Activated effector memory CD4-positive, alpha-beta T cell treated with Interleukin-2 at 50 U/mL for 16 hours (primary cell): ENCODE data around the gene ANO6.
"Not testable (repeated sequence)": the region's sequence is repeated elsewhere in the genome, so short reads cannot be mapped to it uniquely, and the experiment has no call there.

Source experiments
- DNase-seq: peaks from one replicate; pipeline ENCODE4 v3.0.0-alpha.2; 2020

ANO6 gene

GRCh38 chr12:45243963-45244362 is 28.1 kb downstream of the ANO6 start:
- DNase-seq = no peak

GRCh38 chr12:45244561-45245343 is 28.9 kb downstream of the ANO6 start:
- DNase-seq = no peak

- DNase-seq = no peak
Observed at GRCh38 chr12:45246236-45246635, 30.3 kb downstream of the ANO6 start.

- no peak for DNase-seq
Observed at GRCh38 chr12:45247589-45247988, 31.7 kb downstream of the ANO6 start.

- DNase-seq = no peak
Observed at GRCh38 chr12:45248095-45248494, 32.2 kb downstream of the ANO6 start.

- no peak for DNase-seq
Observed at GRCh38 chr12:45254254-45254653, 38.4 kb downstream of the ANO6 start.

- no peak for DNase-seq
Observed at GRCh38 chr12:45256721-45257120, 40.8 kb downstream of the ANO6 start.

- DNase-seq = no peak
Observed at GRCh38 chr12:45257185-45257930, 41.5 kb downstream of the ANO6 start.

GRCh38 chr12:45259675-45260074 is 43.8 kb downstream of the ANO6 start:
- DNase-seq = no peak

- no peak for DNase-seq
Observed at GRCh38 chr12:45260104-45260815, 44.4 kb downstream of the ANO6 start.

GRCh38 chr12:45260854-45261253 is 45.0 kb downstream of the ANO6 start:
- no peak for DNase-seq

- DNase-seq = not testable (repeated sequence)
Observed at GRCh38 chr12:45262185-45262584, 46.3 kb downstream of the ANO6 start.

GRCh38 chr12:45263587-45263986 is 47.7 kb downstream of the ANO6 start:
- no peak for DNase-seq

GRCh38 chr12:45268672-45269411 is 52.9 kb downstream of the ANO6 start:
- DNase-seq = no peak

- DNase-seq = no peak
Observed at GRCh38 chr12:45269412-45269751, 53.5 kb downstream of the ANO6 start.

GRCh38 chr12:45270951-45271350 is 55.1 kb downstream of the ANO6 start:
- DNase-seq = no peak

- no peak for DNase-seq
Observed at GRCh38 chr12:45273717-45274271, 57.9 kb downstream of the ANO6 start.

GRCh38 chr12:45276154-45276755 is 60.4 kb downstream of the ANO6 start:
- DNase-seq = no peak

- no peak for DNase-seq
Observed at GRCh38 chr12:45278447-45278846, 62.6 kb downstream of the ANO6 start.

GRCh38 chr12:45279931-45280830 is 64.3 kb downstream of the ANO6 start:
- DNase-seq = no peak

- DNase-seq = no peak
Observed at GRCh38 chr12:45281994-45282393, 66.1 kb downstream of the ANO6 start.
